Cerebellar cortex (tissue), 1 donor: Measurements from ENCODE around the gene PAQR5.
A peak's percentile ranks its signal among the peaks of the same experiment; 100 is the strongest.
"Not testable (repeated sequence)": the region's sequence is repeated elsewhere in the genome, so short reads cannot be mapped to it uniquely, and the experiment has no call there.

ENCODE experiments used
- DNase-seq: peaks from one replicate; pipeline ENCODE4 v3.0.0-alpha.2; 2015; ENCODE audit warnings: low spot score

The PAQR5 gene

DNA sequence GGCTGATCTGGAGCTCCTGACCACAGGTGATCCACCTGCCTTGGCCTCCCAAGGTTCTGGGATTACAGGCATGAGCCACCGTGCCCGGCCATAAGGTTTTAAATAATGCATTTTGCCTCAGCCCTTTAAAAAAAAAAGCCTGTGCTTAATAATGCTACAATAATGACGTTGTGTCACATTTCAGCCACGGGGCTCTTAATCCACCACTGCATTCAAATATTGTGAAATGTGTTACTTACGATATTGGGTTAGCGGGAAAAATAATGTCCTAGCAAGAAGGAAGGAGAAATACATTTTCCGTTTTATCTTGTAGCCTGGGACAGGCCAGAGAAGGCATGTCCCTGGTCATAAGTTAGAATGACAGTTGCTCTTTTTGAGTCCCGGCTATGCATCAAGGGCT, 17.6 kb downstream of the PAQR5 start:
- DNase-seq, result no peak

DNA sequence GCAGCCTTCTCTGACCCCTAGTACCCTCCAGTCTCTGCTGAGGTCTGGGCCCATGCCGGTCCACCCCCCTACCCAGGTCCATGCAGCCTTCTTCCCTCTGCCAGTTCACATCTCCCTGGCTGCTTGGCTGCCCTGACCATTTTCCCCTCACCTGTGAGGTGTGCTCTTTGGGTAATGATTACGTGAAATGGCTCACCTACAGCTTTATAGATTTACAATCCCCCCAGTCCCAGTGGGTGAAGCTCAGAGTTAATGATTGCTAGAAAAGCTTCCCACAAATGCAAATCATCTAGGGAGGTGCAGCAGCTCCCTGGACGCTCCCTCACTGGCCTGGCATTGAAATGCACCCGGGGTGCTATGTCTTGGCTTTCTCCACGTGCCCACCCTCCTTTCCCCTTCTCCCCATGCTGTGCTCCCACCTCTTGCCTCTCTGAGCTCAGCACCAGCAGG, 18.7 kb downstream of the PAQR5 start:
- no peak for DNase-seq

DNA sequence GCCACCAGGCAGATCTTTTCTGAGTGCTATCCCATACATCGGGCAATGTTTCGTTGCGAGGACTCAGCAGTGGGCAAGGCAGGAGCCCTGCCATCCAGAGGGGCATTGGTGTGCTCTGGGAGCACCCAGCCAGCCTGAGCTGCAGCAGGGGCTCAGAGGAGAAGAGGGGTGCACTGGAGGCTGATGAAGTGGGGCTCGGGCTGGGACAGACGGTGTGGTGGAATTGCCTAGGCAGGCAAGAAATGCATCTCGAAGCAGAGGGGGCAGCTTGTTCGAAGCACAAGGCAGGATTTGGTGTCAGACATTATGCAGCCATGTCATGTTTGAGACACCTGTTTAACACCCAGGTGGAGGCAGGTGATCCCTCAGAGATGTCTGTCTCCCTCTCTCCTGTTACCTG, 19.3 kb downstream of the PAQR5 start:
- no peak for DNase-seq

DNA sequence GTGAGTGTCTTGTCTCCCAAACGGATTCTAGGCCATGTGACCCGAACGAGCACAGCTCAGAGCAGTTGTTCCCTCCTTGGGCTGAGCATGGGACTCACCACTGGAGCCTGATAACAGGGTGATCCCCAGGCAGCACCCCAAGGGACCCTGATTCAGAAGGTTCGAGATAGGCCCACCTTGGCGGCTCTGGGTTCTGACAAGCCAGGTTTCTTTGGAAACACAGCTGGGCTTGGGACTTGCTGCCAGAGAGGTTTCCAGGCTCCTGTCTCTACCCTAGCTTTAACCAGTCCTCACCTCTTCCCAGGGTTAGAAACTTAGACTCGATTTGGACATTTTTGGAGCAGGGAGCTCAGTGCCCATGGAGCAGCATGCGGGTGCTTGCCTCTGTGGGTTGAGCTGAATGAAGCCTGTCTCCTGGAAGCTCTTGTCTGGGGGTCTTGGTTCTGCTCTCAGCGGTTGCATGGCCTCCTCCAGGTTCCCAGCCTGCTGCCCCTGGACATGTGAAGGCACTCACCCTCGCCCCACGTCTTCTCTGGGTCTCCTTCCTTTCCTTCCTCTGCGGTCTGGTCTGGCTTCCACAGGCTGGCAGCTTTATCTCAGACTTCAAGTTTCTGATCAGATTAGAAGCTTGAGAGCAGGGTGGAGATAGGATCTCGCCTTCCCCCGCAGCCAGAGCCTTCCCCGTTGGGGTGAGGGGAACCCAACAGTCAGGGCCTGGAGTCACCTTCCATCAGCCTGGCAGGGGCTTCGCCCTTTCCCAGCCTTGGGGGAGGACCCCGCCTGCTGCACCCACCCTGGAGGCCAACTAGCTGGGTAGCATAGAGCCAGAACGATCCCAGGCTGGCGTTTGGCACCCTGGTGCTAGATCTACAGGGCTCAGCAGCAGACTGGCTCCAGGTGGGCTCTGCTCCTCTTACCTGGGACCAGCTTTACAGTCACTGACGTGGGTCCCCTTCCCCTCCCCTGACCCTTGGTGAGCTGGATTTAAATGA, 21.0 kb downstream of the PAQR5 start:
- DNase-seq, result no peak

DNA sequence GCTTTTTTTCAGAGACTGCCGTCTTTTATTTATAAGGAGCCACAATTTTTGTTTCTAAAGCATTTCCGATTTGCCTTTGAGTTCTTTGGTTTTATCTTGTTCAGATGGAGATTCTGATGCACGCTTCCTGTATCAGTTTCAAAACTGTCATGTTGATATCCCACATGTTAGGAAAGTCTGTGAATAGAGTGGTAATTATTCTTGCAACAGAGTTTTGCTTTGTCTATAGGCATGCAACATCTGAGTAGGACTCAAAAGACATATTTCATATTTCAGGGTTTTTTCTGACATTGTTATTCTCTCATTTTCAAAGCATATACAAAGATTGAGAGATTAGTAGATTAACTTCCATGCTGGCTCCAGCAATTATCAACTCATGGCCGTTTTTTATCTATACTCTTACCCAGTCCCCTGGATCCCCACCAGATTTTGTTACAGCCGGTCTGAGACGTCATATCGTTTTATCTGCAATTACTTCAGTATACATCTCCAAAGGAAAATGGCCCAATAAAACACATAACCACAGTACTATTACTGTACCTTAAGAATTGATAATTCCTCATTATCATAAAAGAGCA, 22.4 kb downstream of the PAQR5 start:
- no peak for DNase-seq

DNA sequence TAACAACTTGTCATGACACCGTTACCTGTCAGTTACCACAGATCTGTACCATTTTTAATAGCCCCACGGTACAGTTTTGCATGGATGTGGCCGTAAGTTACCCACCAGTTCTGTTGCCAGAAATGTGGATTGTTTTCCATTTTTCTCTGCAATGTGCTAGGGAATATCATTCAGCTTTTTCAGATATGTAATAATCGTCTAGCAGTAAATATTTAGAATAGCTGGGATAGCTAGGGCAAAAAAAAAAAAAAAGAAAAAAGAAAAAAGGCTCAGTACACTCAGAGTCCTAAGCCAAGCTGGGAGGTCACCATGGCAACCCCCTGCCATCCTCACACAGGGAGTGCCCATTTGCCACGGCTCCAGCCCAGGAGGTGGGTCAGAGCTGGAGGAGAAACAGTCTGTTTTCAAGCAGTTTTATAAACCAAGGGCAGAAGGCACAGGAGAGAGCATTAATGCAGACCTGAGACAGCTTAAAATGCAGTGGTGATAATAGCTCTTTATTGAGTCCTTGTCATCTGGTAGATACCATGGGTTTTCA, 25.2 kb downstream of the PAQR5 start:
- peak; percentile 45 for DNase-seq

DNA sequence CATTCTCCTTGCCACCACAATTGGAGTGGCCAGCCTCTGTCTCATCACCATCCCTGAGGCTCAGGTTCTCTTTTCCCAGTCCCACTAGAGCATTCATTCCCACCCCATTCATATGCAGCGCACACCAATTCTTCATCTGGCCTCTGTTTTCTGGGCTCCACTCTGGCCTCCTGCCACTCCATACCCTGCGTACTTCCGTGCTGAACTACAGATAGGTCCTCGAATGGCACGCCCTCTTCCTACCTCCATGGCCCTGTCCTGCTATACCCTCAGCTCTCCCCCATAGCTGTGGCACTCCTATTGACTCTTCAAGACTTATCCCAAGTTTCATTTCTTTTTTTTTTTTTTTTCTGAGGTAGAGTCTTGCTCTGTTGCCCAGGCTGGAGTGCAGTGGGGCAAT, 25.9 kb downstream of the PAQR5 start:
- no peak for DNase-seq

DNA sequence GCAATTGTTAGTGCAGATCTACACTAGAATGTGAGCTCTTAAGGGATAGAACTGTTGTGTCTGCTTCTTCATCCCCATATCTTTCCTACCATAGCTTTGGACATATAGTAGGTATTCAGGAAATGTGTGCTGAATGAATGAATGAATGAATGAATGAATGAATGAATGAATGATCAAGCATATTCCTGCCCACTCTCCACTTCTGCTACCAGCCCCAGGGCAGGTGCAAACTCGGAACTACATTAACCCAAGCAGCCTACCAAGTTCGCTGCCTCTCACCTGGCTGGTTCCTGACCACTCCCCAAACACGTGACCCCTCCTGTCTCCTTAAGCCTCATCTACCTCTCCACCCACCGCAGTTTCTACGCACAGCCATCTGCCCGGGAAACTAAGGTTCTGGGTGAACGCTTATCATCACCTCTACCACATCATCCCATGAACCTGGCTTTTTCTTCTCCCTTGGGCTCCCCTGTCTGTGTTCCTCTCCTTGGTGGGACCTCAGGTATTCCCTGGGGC, 26.8 kb downstream of the PAQR5 start:
- no peak for DNase-seq

DNA sequence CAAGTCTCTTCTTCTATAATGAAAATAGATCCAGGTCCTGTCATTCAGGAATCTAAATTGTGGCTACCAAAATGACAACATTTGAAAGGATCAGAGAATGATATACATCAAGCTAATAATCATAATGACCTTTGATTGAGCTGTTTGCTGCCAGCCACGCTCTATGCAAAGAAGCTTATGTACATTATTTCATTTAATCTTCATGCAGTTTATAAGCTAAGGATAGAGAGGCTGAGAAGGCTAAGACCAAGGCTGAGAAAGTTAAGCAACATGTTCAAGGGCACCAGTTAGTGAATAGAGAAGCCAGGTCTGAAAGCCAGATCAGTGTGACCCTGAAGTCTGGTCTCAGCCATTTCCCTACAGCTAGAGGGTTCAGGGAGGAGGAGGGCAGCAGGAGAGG, 29.4 kb downstream of the PAQR5 start:
- no peak for DNase-seq

DNA sequence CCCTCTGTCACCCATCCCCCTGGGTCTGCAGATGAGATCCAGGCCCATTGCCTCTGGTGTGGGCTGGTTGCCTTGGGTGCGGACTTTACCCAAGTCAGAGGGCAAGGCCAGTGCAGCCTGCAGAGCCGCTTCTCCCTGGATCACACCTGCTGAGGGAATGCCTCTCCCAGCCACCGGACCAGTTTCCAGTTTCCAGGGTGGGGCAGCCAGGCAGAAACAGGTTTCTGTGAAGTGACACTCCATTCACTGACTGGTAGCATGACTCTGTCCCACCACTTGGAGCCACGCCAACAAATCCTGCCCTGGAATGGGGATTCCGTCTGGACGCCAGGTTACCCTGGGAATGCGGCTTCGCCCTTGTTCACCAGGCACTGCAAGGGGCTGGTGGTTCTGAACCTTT, 30.0 kb downstream of the PAQR5 start:
- no peak for DNase-seq

DNA sequence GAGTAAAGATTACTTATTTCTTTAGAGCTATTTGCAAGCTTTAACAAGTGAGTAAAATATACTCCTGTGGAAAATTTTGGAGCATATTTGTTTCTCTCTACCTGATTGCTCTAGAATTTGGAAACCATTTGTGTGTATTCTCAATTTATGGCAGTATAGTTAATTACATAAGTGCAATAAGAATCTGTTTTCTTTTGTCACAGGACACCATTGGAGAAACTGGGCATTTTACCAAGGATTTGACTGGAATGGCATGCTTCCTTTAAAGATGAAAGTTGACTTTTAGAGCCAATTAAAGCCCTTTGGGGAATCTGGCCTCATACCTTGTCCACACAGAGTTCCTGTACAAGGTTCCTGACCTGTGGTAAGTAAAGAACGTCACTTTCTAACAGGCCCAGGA, 38.4 kb downstream of the PAQR5 start:
- DNase-seq, result no peak

DNA sequence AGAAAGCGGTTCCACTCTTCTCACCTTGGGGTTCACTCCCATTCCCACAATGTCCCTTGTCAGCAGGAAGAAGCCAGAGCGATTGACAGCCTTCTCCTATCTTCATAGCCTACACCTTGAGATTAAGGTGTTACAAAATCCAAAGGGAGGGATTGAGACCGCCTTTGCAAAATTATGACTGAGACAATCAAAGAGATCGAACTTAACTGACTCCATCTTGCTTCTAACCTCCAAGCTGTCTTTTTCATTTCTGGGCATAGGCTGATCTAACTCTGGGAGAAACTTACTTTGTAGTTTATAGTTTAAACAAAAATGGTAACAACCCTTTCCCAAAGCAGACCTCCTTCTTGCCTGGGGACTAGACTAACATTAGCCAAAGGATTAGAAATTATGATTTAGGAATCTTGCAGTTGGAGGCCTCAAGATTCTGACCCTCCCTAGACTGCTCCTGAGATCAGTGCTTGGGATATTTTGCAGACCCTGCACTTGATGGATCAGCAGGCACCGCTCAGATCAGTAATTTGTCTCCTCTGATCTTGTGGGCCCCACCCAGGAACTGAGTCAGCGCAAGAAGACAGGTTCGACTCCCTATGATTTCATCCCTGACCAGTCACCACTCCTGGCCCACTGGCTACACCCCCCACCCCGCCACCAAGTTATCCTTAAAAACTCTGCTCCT, 40.0 kb downstream of the PAQR5 start:
- DNase-seq, result no peak

DNA sequence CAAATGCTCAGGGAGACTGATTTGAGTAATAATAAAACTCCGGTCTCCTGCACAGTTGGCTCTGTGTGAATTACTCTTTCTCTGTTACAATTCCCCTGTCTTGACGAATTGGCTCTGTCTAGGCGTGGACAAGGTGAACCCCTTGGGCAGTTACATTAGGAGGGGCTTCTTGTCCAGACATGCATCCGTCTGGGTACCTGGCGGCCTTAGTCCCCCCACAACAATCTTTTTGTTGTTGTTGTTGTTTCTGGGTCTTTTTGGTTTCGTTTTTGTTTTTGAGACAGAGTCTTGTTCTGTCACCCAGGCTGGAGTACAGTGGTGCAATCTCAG, 40.5 kb downstream of the PAQR5 start:
- DNase-seq, result not testable (repeated sequence)

DNA sequence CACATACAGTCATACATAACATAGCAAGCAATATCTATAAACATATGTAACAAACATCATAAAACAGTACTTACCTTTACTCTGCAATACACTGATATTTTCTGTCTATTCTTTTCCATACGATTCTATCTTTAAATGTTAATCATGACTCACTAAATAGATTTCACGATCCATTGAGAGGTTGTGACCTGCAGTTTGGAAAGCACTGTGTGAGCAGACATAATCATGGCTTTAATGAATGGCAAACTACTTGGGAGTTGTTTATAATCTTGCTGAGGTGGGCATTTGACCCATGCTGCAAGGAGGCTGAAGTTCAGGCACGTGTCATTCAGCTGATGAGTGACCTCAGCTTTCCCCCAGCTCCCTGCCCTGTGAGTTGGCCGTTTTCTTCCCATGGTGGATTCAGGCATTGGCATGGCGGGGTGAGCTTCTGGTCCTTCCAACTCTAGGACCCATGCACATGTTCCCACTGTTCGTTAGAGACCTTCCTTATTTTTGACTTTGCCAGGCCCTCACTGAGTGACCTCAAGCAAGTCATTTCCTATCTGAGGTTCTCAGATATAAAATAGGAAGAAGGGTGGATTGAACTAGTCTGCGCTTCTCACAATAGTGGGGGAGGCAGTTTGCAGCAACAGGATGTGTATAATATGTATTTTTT, 41.7 kb downstream of the PAQR5 start:
- no peak for DNase-seq

DNA sequence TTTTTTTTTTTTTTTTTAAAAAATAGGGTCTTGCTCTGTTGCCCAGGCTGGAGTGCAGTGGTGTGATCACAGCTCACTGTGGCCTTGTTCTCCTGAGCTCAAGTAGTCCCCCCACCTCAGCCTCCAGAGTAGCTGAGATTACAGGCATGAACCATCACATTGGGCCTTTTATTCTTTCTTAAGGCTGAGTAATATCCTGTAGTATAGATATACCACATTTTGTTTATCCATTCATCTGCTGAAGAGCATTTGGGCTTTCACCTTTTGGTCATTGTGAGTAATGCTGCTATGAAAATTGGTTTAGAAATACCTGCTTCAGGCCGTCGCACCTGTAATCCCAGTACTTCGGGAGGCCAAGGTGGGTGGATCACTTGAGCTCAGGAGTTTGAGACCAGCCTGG, 42.6 kb downstream of the PAQR5 start:
- no peak for DNase-seq

DNA sequence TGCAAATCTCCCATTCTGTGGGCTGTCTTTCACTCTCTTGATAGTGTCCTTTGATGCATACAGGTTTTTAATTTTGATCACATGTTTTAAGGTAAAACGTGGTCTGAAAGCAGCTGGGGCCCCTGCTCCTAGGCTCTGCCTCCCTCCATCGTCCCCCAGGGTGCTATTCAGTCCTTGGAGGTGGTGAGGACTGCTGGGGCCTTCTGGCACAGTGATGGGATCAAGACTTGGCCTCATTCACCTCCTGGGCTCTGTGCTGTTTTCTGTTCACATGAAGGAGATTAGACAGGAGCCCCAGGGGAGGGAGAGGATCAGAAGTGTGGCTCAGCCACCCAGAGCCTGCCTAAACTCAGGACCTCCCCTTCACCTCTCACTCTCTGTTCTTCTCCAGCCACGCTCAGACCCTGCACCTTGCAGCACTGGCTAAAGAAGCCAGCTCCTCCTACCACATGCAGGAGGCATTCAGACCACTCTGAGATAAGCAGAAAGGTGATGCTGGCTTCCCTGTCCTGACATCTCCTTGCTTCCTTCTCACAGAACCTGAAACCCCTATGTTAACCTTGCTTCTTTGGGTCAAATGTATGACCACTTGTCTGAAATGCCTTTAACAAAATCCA, 43.9 kb downstream of the PAQR5 start:
- no peak for DNase-seq

DNA sequence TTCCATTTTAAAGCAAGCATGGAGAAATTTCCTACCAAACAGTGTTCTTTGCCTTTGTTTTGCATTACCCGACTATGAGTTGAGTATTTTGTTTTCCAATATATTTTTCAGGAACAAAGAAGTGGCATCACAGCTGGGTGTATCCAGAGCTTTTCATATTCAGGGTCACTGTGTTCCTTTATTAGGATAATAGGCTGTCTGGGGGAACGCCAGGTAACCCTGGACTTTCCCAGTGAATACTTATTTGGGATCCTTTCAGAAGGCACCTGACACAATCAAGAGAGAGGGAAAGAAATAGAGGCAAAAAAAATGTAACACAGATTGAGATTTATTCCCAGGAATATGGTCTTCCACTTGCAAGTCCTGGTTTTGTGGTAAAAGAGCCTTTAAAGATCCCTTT, 44.4 kb downstream of the PAQR5 start:
- DNase-seq, result no peak

DNA sequence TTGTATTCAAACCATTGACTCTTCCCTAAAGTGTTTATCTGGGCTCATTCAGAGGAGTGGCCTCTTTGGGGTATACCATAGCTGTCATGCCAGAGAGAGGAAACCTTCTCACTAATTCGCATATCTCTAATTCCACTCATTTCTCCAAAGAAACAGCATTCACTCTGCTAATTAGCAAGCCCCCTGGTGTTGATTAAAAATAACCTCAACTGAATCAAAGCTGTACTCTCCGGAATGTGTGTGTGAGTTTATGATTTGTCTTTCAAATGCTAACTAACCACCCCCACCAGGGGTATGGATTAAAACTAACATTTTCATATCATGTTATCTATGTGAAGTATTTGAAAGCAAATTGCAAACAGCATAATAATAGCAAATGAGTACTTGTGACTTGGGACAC, 45.5 kb downstream of the PAQR5 start:
- DNase-seq, result no peak

DNA sequence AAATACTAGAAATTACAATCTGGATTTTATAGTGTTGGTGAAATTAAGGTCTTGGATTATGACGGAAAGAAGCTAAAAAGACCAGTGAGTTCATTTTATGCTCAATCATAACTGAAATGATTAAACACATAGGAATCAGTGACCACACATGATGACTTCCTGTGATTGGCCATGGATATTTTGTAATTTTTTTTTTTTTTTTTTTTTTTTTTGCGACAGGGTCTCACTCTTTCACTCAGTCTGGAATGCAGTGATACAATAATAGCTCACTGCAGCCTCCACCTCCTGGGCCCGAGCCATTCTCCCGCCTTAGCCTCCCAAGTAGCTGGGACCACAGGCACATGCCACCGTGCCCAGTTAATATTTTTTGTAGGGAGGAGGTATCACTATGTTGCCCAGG, 47.4 kb downstream of the PAQR5 start:
- no peak for DNase-seq

DNA sequence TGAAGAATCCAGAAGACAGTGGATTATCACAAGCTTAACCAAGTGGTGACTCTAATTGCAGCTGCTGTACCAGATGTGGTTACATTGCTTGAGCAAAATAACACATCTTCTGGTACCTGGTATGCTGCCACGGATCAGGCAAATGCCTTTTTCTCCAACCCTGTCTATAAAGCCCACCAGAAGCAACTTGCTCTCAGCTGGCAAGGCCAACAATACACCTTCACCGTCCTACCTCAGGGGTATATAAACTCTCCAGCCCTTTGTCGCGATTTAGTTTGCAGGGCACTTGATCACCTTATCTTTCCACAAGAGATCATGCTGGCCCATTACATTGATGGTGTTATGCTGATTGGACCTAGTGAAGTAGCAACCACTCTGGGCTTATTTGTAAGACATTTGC, 52.6 kb downstream of the PAQR5 start:
- no peak for DNase-seq

DNA sequence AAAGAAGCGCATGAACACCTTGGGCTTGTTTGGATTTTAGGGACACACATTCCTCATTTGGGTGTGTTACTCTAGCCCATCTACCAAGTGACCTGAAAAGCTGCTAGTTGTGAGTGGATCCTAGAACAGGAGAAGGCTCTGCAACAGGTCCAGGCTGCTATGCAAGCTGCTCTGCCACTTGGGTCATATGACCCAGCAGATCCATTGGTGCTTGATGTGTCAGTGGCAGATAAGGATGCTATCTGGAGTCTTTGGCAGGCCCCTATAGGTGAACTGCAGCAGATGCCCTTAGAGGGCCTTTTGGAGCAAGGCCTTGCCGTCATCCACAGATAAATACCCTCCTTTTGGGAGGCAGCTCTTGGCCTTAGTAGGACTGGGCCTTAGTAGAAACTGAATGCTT, 53.2 kb downstream of the PAQR5 start:
- DNase-seq, result no peak
